Omental fat pad (tissue), 4 donors: ENCODE data around the gene RIN1. TPM values are rescaled to one million over a fixed set of nuclear protein-coding genes. Genes with fewer than 3 reads are reported as not detected.

ENCODE experiments used
- ATAC-seq: fragments of 150-250 bp; one replicate; pipeline ENCODE4 v1.9.1; 2016; ENCODE audit warnings: mild to moderate bottlenecking, moderate library complexity; ENCODE audit not compliant: low FRiP score
- DNase-seq: peaks from one replicate; pipeline ENCODE4 v3.0.0-alpha.2; 2019; ENCODE audit warnings: low spot score
- CTCF ChIP-seq, 3 donors: fragments of 450-650 bp; IDR thresholded peaks; one replicate each; pipeline ENCODE4 v1.5.1; 2016 to 2017; ENCODE audit warnings: antibody characterized with exemption in 3 of 3, mild to moderate bottlenecking in 3 of 3, moderate library complexity in 2 of 3
- total RNA-seq, 4 donors: library from RNA; depleted of rRNA; stranded (reverse); fragments of >200 nt; gene quantifications; one replicate each; pipeline ENCODE4 v1.1.0, GENCODE V29; 2016

The RIN1 gene
- total RNA-seq, 4 donors from 2014 or later = 2.9 to 34.6 (median 3.6) TPM

GRCh38 chr11:66368484-66368883, 32.2 kb upstream of the RIN1 start:
- TF ChIP-seq CTCF (IDR thresholded peaks at IDR 0.05) = no peak
- DNase-seq (no peak), ATAC-seq (no peak)

- ATAC-seq (no peak), DNase-seq (no peak)
- TF ChIP-seq CTCF (IDR thresholded peaks at IDR 0.05) = no peak
These were observed 31.5 kb upstream of the RIN1 start for GRCh38 chr11:66367561-66368312.

- no peak for DNase-seq
- no peak for TF ChIP-seq CTCF (IDR thresholded peaks at IDR 0.05)
- no peak for ATAC-seq
These were observed 30.7 kb upstream of the RIN1 start for GRCh38 chr11:66366844-66367477.

GRCh38 chr11:66365711-66366619, 29.7 kb upstream of the RIN1 start:
- TF ChIP-seq CTCF (IDR thresholded peaks at IDR 0.05) = no peak
- DNase-seq (no peak), ATAC-seq (no peak)

GRCh38 chr11:66365166-66365565, 28.9 kb upstream of the RIN1 start:
- DNase-seq = no peak
- TF ChIP-seq CTCF (IDR thresholded peaks at IDR 0.05) = no peak
- ATAC-seq = no peak

GRCh38 chr11:66363805-66364535, 27.7 kb upstream of the RIN1 start:
- DNase-seq (no peak), ATAC-seq (no peak)
- TF ChIP-seq CTCF (IDR thresholded peaks at IDR 0.05) = no peak
